Endometrium (tissue), 2 donors: ENCODE data around the gene GDI1.

ENCODE experiments used
- FAIRE-seq: peaks from 2 replicates; lab custom pipeline; 2012; peaks lifted over from hg19 to GRCh38; lab: Jason Lieb, UNC
- donor health status: control.
- donor health status: control.

GDI1 gene

DNA sequence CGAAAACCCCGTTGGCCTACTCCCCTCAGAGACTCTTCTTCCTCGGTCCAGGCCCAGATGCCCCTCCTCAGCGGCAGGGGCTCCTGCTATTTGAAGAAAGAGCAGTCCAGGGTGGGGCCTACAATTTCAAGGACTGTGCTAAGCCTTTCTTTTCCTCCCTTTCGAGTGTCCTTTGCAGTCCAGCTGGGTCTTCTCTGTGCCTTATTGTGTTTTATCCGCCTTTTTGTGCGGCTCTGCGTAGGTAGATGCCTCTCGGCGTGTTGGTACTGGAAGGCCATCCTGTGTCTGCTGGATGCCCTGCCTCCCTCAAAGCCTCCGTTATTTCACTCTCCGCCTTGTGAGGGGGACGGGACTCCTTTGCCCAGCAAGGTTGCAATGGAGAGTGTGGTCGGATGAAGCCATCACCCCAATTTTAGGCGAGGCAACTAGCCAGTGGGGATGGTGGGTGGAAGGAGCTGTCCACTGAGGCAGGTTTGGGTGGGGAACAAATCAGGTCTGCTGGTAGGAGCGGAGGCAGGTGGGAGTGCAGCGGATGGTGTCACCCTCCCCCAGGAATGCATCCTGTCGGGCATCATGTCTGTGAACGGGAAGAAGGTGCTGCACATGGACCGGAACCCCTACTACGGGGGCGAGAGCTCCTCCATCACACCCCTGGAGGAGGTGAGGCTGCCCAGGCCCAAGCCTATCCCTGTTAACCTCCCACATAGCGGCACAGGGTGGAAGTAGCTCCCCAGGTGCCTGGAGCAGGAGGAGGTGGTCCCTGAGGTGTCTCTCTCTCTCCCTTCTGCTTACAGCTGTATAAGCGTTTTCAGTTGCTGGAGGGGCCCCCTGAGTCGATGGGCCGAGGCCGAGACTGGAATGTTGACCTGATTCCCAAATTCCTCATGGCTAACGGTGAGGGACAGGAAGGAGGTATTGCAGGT lies 1.3 kb downstream of the GDI1 start:
- FAIRE-seq = no peak

DNA sequence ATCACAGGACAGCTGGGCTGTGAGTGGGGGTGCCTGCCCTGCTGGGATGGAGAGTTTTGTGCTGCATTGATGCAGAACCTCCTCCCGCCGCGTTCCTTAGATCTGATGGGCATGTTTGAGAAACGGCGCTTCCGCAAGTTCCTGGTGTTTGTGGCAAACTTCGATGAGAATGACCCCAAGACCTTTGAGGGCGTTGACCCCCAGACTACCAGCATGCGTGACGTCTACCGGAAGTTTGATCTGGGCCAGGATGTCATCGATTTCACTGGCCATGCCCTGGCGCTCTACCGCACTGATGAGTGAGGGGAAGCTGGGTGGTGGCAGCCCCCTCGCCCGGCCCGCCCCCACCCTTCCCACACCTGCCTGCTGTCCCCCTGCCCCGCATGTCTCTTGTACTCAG lies 2.9 kb downstream of the GDI1 start:
- FAIRE-seq = no peak

DNA sequence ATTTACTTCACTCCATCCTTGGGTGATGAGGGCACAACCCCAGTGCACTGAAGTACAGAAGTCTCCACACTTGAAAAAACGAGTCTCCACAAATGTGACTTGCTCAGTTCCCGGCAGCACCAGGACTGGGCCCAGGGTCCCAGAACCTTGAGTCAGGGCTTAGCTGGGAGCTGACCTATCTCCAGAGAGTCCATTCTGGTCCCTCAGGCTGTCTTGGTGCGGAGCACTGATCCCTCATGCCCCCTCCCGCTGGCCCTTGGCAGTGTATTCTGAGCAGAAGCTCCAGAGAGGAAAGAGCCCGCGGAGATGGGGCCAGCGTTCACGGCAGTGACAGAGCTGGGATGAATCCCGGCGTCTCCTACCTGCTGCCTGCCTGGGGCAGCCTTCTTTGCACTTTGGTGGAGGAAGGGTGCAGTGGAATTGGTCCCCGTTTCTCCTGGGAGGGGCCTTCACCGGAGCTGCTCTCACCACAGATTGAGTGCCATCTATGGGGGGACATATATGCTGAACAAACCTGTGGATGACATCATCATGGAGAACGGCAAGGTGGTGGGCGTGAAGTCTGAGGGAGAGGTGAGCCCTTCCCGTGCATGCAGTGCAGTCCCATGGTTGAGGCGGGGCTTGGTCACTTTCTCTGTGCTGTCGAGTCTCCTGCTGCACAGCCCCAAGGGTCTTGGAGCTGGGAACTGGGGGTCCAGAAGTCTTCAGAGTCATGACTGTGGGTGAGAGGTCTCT lies 3.8 kb downstream of the GDI1 start:
- FAIRE-seq = no peak

DNA sequence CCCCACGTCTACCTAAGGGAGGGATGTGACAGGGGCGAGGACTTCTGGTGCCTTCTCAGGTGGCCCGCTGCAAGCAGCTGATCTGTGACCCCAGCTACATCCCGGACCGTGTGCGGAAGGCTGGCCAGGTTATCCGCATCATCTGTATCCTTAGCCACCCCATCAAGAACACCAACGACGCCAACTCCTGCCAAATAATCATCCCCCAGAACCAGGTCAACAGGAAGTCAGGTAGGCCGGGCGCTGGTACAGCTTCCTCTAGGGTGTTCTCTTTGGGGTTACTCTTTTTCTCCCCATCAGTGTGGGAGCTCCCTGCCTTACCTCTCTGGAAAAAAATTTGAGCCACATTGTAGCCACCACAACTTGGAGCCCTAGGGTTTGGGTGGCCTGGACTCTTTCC lies 4.6 kb downstream of the GDI1 start:
- no peak for FAIRE-seq

DNA sequence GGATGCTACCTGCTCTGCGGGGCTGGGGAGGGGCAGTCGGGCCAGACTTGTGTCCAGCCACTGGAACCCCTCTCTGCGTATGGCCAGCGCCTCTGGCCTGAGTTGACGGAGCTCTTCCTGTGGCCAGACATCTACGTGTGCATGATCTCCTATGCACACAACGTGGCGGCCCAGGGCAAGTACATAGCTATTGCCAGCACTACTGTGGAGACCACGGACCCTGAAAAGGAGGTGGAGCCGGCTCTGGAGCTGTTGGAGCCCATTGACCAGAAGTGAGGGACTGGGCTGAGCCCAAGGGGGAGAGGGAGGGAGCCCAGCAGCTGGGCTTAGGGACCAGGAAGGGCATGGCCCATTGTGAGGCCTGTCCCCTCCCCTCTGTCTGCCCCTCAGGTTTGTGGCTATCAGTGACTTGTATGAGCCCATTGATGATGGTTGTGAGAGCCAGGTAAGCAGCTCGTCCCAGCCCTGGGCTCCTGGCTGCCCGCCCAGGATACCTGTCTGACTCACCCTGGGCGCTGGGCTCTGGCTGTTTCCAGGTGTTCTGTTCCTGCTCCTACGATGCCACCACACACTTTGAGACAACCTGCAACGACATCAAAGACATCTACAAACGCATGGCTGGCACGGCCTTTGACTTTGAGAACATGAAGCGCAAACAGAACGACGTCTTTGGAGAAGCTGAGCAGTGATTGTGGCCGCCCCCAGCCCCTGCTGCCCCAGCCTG lies 5.2 kb downstream of the GDI1 start:
- no peak for FAIRE-seq

DNA sequence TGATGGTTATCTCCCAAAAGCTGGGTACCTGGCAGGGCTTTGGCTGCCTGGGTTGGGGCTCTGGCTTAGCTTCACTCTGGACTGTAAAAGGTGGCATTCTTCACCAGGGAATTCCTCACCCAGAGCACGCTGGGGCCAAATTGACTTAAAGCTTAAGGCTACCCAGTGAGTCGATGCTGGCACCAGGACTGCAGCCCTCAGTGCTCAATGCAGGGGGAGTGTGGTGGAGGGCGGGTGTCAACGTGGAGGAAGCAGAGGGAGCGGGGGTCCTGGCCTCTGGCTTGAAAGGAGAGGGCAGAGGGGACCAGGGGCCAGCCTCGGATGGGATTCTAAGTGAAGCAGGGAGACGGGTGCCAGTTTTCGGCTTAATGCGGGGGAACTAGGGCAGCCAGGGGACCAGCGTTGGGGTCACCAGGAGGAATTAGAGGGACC lies 6.5 kb downstream of the GDI1 start:
- no peak for FAIRE-seq

DNA sequence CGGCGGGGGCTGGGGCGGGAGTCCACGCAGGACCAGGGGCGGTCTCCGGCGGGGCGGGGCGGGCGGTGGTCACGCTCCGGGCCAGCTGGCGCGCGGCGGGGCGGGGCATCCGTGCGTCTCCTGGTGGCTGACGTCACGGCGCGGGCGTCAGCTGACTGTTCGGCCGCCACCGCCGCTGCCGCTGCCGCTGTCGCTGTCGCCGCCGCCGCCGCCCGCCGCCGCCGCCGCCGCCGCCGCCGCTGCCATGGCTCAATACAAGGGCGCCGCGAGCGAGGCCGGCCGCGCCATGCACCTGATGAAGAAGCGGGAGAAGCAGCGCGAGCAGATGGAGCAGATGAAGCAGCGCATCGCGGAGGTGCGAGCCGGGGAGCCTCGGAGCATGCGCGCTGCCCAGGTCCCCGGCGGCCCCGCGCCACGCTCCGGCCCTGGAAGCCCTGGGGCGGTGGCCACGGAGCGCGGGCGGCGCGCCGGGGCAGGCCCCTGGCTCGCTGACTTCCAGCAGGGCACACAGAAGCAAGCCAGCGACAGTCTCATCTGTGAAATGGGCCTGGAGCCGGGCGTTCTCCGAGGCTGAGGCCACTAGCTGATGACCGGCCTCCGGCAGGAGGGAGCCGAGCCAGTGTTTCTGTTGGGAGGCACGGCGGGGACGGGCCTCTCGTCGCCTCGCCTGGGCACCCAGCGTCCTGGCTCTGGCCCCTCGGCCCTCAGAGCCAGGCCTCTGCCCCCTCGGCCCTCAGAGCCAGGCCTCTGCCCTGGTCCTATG lies 7.2 kb downstream of the GDI1 start, which contains the start of gene FAM50A:
Gene FAM50A (plus strand): TSS at position 150 of the 763 bp plus-strand sequence. CDS start 95 bp downstream, at position 245.
- FAIRE-seq = no peak

DNA sequence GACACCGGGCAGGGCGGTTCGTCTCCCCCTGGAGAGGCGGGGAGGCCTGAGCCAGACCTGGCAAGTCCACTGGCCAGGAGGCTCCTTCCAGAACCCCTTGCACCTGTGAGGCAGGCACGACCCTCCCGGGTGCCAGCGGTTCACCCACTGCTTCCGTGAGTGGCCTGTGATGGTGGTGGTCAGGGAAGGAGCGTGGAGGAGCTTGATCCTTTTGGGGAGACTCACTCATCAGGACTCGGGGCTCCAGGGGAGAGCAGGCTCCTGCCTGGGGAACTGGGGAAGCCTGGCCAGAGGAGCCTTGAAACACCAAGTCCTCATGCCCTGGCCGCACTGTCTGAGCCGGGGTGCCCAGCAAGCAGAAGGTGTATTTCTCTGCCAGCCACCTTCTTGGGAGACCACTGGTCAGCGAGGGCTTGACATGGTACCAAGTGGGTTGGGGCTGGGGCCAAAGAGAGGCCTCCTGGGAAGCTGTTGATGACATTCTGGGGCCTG lies 7.8 kb downstream of the GDI1 start:
- FAIRE-seq = no peak

DNA sequence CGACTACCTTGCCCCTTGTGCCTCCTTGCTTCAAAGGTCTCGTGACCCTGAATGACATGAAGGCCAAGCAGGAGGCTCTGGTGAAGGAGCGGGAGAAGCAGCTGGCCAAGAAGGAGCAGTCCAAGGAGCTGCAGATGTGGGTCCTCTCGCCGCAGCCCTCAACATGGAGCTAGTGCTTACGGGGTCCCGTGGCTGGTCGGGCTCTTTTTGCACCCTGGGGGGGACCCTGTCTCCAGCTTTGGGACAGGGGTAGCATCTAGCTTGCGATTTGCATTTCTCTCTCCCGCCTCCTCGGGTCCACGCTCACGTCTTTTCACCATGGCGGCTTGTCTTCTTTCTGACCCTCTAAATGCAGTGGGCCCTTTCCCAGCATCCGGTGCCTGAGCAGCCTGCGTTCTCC lies 8.8 kb downstream of the GDI1 start:
- no peak for FAIRE-seq

DNA sequence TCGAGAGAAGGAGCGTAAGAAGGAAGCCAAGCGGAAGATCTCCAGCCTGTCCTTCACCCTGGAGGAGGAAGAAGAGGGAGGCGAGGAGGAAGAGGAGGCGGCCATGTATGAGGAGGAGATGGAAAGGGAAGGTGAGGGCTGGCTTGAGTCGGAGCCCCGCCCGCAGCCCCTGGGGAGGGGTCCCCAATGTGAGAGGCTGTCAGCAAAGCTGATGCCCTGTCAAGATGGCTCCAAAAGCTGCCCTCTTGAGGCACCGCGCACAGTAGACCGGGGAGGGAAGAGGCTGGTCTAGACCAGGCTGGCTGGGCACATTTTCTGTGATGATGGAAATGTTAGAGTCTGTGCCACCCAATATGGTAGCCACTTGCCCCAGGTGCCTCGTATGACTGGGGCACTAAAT lies 9.5 kb downstream of the GDI1 start:
- FAIRE-seq = no peak

DNA sequence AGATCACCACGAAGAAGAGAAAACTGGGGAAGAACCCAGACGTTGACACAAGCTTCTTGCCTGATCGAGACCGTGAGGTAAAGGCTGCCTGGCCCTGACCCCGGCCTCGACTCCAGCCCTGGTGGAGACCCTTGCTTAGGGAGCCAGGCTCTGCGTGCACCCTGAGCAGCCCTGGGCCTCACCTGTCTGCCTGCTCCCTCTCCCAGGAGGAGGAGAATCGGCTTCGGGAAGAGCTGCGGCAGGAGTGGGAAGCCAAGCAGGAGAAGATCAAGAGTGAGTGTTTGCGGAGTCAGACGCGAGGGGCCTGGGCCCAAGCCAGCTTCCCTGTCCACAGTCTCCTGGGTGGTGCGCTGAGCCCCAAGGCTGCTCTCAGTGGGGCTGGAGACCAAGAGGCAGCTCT lies 11.5 kb downstream of the GDI1 start:
- no peak for FAIRE-seq

DNA sequence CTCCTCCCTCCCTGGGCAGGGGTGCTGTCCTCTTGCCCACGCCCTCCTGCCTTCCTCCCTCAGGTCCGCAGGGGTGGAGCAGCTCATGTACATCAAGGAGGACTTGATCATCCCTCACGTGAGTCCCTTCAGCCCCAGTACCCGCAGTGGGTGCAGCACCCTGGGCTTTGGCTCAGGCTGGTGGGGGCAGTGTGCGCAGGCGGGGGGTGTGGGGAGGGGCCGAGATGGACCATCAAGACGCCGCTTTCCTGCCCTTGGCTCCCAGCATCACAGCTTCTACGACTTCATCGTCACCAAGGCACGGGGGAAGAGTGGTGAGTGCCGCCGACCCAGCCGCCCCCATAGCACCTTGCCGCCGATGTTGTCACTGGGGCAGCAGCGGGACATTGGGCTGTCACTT lies 12.7 kb downstream of the GDI1 start:
- FAIRE-seq = no peak

DNA sequence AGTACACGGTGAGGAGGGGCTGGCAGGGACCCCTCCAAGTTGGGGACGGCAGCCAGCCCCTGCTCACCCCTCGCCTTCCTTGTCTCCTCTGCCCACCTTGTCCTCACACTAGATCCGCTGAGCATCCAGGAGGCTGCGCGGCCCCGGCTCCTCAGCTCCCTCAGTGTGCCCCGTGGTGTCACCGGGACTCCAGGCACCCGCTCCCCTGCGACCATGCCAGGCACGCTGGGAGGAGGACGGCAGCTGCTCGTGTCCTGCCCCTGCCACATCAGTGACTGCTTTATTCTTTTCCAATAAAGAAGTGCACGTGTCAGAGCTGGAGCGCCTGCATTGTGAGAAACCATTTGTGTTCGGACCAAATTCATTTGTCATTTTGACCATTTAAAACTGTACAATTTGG lies 13.4 kb downstream of the GDI1 start:
- FAIRE-seq = no peak

DNA sequence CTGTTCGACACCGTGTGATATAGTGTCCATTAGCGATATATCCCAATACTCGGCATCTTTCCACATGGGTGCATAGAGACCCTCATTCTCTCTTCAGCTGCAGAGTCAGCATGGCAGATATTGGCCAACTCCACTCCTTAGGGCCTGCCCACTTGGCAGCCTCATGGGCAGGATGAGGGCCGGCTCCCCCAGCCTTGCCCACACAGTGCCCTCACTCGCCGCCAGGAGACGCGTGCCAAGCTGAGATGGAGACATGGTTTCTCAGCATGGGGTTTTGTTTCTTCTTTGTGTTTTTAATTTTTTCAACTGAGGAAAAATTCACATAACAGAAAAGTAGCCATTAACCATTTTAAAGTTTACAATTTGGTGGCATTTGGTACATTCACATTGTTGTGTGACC lies 15.9 kb downstream of the GDI1 start:
- FAIRE-seq = no peak

DNA sequence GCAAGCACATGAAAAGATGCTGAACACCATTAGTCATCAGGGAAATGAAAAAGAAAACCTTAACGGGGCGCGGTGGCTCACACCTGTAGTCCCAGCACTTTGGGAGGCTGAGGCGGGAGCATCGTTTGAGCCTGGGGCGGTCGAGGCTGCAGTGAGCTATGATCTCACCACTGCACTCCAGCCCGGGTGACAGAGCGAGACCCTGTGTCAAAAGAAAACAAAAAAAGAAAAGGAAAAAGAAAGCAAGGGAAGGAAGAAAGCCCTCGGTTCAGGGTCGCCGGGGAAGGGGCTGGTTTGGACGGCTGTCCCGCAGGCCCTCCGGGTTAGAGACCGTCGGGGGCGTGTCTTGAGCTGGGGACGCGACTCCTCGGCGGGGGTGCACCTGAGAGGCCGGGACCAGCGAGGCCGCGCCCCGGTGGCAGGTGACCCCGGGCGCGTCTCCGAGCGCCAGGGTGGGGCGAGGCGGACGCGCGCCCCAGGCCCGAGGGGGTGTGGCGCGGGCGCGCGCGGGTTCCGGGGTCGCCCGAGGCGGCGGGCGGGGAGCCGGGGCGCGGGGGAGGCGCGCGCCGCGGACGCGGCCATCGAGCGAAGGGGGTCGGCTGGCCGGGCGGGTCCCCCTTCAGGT lies 20.6 kb downstream of the GDI1 start:
- no peak for FAIRE-seq

DNA sequence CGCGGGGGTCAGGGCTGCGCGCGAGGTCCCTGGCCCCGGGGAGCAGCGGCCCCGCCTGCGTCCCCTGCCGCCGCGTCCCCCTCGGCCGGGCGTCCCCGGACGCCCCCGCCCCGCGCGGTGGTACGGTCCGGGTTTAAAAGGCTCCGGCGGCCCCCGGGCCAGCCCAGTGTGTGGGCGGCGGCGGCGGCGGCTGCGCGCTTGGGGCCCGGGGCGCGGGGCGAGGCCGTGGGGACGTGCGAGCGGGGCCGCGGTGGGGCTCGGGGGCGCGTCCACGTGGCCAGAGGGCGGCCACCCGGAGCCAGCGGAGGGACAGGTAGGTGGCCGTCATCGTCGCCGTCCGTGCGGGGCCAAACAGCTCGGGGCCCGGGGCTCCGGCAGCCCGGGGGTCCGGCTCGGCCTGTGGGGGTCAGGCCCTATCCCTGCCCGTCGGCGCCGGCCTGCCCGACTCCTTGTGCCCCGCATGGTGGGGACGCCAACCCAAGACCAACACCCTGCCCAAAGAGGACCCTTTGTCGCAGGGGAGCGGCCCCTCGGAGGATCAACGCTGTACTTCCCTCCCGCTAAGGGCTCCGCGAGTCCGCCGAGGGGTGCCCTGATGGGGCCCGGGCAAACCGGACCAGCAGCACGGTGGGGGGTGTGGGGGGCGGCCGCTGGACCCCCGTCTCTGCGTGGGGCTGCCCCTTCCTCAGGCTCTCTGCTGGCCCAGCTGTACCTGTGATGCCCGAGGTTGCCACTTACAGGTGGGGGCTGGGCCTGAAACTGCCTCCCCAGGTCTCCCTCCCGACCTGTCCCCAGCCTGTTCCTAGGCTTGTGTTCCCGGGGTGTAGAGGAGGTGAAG lies 21.4 kb downstream of the GDI1 start, which contains the start of gene PLXNA3:
Gene PLXNA3 (plus strand): TSS at position 166 of the 838 bp plus-strand sequence. CDS start 1,903 bp downstream, outside the sequence.
- FAIRE-seq = no peak

DNA sequence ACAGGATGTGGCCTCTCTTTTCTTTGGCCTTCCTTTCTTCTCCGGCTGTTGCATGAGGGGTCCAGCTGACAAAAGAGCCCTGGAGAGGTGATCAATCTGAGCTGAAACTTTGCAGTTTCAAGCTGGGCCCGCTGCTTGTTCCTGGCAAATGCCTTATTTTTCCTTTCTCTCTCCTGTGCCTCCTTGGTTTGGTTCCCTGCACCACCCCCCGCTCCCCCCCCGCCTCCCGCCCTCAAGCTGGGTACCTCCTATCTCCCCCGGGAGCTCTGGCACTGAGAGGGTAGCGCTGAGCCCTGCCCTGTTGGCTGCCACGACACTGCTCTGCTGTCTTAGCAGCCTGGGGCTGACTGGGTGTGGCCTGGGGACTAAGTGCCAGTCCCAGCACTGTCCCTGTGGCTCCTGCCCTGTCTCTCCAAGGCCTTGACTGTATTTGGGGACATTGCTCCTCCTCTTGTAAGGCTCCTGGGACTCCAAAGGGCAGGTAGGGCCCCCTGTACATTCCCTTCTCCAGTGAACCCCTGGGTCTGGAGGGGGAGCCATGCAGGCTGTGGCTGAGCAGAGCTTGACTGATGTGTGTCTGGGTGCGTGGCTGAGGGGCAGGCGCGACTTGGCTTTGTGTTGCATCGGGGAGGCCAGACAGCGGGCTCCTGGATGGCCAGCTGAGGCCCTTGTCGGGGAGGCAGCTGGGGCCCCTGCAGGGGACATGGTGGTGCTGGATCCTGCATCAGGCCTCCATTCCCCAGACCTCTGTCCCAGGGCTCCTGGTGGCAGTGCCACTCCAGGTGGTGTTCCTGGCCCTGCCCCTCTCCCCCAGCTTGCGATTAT lies 22.2 kb downstream of the GDI1 start:
- no peak for FAIRE-seq

DNA sequence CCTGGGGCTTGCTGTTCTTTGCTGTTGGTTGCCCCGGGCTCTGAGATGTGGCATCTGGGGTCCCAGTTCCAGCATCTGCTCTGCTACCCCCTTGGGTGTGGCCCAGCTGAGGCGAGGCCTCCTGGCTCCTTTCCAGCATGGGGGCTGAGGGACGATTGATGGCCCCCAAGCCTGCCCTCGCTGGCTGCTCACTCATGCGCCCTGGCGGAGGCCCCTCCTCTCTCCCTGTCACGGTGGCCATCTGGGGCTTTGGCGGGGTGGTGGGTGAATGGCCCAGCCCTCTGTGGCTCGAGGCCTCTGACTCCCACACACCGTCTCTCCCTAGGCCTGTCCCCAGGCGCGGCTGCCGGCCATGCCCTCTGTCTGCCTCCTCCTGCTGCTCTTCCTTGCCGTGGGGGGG lies 22.9 kb downstream of the GDI1 start:
- no peak for FAIRE-seq

DNA sequence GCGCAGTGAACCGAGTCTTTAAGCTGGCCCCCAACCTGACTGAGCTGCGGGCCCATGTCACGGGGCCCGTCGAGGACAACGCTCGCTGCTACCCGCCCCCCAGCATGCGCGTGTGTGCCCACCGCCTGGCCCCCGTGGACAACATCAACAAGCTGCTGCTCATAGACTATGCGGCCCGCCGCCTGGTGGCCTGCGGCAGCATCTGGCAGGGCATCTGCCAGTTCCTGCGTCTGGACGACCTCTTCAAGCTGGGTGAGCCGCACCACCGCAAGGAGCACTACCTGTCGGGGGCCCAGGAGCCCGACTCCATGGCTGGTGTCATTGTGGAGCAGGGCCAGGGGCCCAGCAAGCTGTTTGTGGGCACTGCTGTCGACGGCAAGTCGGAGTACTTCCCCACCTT lies 23.4 kb downstream of the GDI1 start:
- FAIRE-seq = no peak
